Choroid plexus epithelial cell (primary cell): ENCODE results near the gene CMTM1.
A peak's percentile ranks its signal among the peaks of the same experiment; 100 is the strongest.

Experiments used
- DNase-seq: peaks from one replicate; pipeline ENCODE4 v3.0.0-alpha.2; 2010; ENCODE audit warnings: low read depth
- H3K4me3 ChIP-seq: 2 replicates; pipeline ENCODE4 v1.5.1; 2011; ENCODE audit warnings: low read depth, mild to moderate bottlenecking, control low read depth, low read length, moderate library complexity
- TF ChIP-seq, protein P1 (sequence below): conservative IDR thresholded peaks from 2 replicates; pipeline ENCODE4 v1.5.1; 2011; ENCODE audit warnings: low read depth, mild to moderate bottlenecking, control low read depth, inconsistent platforms, low read length, moderate library complexity

The CMTM1 gene

DNA sequence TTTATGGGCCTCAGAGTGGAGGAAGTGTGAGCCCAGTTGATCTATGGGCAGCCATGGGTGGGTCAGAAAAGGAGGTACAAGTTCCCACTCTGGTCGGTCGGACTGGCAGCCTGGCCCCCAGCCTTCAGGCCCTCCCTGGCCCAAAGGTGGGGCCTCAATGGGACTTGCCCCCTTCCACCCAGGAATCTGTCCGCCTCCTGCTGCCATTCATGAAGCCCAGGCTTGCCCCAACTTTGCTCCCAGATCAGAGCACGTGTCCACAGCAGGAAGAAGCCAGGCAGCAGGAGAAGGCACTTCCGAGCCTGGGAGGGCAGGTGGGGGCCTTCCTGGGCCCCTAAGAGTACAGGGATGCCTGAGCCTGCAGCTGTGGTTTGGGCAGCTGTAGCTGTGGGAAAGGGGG lies 35.2 kb downstream of the CMTM1 start:
- DNase-seq: no peak
- H3K4me3 ChIP-seq: no peak overlapping the region
- TF ChIP-seq, protein P1, sequence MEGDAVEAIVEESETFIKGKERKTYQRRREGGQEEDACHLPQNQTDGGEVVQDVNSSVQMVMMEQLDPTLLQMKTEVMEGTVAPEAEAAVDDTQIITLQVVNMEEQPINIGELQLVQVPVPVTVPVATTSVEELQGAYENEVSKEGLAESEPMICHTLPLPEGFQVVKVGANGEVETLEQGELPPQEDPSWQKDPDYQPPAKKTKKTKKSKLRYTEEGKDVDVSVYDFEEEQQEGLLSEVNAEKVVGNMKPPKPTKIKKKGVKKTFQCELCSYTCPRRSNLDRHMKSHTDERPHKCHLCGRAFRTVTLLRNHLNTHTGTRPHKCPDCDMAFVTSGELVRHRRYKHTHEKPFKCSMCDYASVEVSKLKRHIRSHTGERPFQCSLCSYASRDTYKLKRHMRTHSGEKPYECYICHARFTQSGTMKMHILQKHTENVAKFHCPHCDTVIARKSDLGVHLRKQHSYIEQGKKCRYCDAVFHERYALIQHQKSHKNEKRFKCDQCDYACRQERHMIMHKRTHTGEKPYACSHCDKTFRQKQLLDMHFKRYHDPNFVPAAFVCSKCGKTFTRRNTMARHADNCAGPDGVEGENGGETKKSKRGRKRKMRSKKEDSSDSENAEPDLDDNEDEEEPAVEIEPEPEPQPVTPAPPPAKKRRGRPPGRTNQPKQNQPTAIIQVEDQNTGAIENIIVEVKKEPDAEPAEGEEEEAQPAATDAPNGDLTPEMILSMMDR: no peak

DNA sequence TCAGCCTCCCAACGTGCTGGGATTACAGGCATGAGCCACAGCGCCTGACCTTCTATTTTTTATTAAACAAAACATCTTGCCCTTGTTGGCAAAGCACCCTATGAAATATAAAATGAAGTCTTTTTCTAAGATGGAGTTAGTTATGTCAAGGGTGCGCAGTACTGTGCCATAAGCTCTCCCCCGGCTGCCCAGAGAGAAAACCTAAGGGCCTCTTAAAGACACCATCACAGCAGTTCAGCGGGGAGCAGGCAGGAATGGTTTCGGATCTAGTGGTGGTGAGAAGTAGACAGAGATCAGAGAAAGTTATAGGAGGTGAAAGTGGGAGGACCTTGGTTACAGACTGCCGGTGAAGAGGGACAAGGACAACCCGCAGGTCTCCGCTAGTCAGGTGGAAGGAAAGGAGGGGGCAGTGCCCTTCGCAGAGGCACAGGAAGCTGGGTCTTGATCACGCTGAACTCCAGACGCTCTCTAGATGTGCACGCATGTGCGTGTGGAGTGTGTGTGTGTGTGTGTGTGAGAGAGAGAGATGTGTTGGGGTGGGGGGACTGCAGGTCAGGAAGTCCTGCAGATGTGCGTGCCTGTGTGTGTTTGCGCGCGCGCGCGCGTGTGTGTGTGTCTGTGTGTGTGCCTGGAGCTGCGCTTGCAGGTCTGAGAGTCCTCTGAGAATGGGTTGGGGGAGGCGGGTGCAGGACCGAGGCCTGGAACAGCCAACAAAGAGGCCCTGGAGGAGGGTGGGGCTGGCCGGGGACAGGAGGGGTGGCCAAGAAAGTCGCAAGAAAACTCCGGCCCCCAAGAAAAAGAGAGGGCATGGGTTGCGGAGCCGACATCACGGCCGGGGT lies 37.5 kb downstream of the CMTM1 start:
- TF ChIP-seq, protein P1: no peak
- H3K4me3 ChIP-seq: peak overlapping the region; percentile 74
- peak; percentile 66 for DNase-seq

DNA sequence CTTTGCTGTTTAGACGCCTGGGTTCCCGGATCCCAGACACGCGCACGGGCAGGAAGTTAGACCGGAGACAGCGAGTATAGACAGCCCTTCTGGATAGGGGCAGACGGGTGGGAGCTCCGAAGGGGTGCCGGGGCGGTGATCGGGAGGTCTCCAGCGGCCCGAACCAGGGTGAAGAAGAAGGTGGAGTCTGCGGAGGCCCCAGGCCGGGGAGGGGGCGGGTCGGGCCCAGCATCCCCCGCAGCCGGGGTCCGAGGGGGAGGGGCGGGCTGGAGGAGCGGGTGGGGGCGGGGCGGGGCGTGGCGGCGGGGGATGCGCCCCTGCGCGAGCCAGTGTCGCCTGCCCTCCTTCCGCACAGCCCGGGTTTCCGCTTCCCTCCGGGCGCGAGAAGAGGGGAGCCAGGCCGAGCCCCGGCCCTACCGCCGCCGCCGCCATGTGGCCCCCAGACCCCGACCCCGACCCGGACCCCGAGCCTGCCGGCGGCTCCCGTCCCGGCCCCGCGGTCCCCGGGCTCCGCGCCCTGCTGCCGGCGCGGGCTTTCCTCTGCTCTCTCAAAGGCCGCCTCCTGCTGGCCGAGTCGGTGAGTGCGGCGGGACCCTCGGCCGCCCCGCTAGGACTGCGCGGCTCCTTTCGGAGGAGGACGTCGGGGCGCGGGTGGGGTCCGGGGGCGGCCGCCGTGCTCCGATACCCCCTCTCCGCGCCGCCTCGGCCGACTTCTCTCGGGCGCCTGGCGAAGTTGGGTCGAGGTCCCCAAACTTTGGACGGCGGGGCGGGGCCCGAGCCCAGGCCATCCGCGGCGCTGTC lies 38.3 kb downstream of the CMTM1 start, which contains the start of gene CMTM3:
Gene CMTM3 (plus strand): TSS at position 329 of the 801 bp plus-strand sequence. CDS start 102 bp downstream, at position 431.
- TF ChIP-seq, protein P1: peak; percentile 65
- DNase-seq: peak; percentile 72
- peak within 1 kb of the TSS; percentile 74 for H3K4me3 ChIP-seq

DNA sequence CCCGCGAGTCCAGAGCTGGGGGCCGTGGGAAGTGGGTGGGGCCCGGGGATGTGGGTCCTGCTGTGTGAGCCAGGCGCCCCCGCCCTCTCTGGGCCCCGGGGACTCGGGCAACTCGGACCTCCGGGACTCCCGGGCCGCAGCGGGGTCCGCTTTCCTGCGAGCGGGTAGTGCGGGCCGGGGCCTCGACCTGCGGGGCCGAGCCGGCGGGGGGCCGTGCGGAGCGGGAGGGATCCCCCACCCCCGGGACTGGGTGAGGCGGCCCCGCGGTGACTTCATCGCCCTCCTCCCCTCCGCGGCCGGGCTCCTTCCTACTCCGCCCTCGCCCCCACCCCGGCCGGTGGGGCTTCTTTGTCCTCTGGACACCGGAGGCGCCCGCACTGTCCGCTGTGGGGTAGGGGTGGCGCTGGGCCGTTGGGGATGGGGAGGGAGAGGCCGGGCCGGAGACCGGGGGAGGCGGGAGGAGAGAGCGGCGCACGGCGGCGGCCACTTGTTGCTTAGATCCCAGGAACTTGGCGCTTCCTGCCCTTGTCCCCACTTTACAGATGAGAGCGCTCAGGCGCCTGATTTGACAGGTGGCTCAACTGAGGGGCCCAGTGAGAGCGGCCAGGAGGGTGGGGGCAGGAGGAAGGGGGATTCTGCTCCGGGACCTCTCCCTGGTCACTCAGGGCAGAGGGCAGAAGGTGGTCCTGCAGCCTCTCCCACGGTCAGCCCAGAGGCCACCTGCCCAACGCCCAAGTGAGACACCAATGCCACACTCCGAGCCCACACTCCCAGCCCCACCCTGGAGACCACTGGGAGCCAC lies 39.1 kb downstream of the CMTM1 start:
- DNase-seq: peak; percentile 38
- peak overlapping the region; percentile 74 for H3K4me3 ChIP-seq
- TF ChIP-seq, protein P1: no peak

DNA sequence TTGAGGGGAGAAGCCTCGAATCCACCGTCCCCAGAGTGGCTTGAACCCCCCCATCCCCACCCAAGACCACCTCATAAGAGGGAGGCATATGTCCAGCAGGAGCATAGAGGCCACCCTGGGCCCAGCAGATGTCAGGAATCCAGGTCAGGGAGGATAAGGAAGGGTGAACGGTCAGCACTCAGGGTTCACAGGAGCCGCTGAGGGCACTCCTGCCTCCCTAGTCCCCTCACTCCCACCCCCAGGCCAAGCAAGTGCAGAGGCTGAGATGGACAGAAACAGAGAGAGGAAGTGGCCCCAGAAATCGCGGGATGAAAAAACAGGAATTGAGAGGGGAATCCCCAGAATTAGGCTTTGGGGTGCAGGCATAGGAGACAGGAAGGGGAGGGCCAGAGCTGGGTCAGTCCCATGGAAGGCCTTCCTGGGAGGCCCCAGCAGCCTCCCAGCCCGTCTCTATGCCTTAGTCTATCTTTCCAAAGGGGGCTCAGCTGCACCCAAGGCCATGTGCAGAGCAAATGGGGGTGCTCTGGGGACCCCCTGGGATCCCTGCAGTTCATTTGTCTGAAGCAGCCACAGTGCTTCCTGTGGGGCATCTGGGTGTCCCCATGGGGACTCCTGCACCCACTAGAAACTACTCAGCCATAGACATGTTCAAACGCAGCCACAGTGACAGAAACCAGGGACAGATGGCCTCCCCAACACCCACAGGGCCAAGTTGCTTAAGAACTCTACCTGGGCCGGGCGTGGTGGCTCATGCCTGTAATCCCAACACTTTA lies 39.9 kb downstream of the CMTM1 start:
- no peak for DNase-seq
- TF ChIP-seq, protein P1: no peak
- H3K4me3 ChIP-seq: peak overlapping the region; percentile 74
